ENCODE measurements around the gene MANEAL. TPM values are rescaled to one million over a fixed set of nuclear protein-coding genes. Genes with fewer than 3 reads are reported as not detected.
A peak's percentile ranks its signal among the peaks of the same experiment; 100 is the strongest.

Gene MANEAL
- total RNA-seq, 2 donors from 2014 or later, result 1.8 TPM

DNA sequence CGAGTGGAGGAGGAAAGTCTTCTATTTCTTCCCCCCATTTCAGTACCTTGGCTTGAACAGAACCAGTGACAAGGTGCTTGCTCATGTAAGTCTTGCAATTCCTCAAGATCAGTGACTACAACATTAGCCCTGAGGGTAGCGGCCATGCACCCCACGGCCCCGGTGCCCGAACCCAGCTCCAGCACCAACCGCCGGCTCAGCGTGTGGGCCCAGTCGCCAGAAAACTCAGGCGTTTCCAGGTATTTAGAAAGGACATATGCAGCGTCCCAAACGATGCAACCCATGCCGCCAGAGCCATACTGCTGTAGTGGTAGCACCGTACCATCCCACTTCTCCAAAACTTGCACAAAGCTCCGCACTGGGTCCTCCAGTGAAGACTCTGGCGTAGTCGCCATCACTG is 11.2 kb upstream of the MANEAL start:
- H3K4me3 ChIP-seq, result no peak overlapping the region
- H3K4me1 ChIP-seq (ENCODE audit: control insufficient read depth in 1 of 2, low read depth in 2 of 2), result no peaks in the 10 kb centered on the region
- no peak for ATAC-seq (ENCODE audit: insufficient number of reproducible peaks, low FRiP score, low read depth)
- no peaks in the 10 kb centered on the region for H3K36me3 ChIP-seq
- H3K27ac ChIP-seq, result no peak overlapping the region
- no peaks in the 10 kb centered on the region for H3K27me3 ChIP-seq (replicated peaks; ENCODE audit: insufficient read depth)
- no peaks in the 10 kb centered on the region for H3K9me3 ChIP-seq
- TF ChIP-seq, protein P1, sequence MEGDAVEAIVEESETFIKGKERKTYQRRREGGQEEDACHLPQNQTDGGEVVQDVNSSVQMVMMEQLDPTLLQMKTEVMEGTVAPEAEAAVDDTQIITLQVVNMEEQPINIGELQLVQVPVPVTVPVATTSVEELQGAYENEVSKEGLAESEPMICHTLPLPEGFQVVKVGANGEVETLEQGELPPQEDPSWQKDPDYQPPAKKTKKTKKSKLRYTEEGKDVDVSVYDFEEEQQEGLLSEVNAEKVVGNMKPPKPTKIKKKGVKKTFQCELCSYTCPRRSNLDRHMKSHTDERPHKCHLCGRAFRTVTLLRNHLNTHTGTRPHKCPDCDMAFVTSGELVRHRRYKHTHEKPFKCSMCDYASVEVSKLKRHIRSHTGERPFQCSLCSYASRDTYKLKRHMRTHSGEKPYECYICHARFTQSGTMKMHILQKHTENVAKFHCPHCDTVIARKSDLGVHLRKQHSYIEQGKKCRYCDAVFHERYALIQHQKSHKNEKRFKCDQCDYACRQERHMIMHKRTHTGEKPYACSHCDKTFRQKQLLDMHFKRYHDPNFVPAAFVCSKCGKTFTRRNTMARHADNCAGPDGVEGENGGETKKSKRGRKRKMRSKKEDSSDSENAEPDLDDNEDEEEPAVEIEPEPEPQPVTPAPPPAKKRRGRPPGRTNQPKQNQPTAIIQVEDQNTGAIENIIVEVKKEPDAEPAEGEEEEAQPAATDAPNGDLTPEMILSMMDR (IDR thresholded peaks at IDR 0.05), result no peak
- DNase-seq (ENCODE audit: low spot score), result no peak

DNA sequence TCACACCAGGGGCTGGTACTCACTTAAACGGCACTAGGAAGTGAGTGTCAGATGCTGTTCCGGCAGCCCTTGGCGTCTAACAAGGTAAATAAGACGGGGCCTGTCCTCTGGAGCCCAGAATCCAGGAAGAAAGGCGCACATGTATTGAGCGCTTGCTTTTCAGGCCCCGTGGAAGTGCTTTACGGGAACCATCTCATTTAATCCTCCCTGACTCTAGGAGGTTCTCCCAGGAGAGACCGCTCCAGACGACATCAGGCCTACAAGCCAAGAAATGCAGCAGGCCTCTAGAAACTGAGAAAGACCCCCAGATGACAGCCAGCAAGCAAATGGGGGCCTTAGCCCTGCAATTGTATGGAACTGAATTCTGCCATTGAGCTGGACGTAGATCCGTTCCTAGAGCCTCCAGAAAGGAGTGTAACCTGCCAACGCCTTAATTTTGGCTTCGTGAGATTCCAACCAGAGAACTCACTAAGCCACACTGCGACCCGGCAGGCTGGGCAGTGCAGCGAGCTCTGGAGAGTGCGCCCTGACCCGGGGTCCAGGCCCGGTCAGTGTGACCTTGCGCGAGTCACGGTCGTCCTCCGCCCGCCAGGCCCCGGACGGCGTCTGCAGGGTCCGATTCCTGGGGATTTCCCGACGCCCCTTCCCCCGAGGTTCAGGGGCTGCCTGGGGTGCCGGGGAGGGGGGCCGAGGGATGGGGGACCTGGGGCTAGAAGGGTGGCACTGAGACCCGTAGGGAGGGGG is 532 bp upstream of the MANEAL start:
- H3K27ac ChIP-seq, result no peak overlapping the region
- no peak for ATAC-seq (ENCODE audit: insufficient number of reproducible peaks, low FRiP score, low read depth)
- TF ChIP-seq, protein P1 (IDR thresholded peaks at IDR 0.05), result no peak
- no peaks in the 10 kb centered on the region for H3K9me3 ChIP-seq
- H3K27me3 ChIP-seq (replicated peaks; ENCODE audit: insufficient read depth), result no peaks in the 10 kb centered on the region
- H3K36me3 ChIP-seq, result no peaks in the 10 kb centered on the region
- no peak for DNase-seq (ENCODE audit: low spot score)
- peaks cover 8 to 16% of the 10 kb centered on the region in 2 donors for H3K4me1 ChIP-seq (ENCODE audit: control insufficient read depth in 1 of 2, low read depth in 2 of 2)
- H3K4me3 ChIP-seq, result peak overlapping the region; percentile 78

DNA sequence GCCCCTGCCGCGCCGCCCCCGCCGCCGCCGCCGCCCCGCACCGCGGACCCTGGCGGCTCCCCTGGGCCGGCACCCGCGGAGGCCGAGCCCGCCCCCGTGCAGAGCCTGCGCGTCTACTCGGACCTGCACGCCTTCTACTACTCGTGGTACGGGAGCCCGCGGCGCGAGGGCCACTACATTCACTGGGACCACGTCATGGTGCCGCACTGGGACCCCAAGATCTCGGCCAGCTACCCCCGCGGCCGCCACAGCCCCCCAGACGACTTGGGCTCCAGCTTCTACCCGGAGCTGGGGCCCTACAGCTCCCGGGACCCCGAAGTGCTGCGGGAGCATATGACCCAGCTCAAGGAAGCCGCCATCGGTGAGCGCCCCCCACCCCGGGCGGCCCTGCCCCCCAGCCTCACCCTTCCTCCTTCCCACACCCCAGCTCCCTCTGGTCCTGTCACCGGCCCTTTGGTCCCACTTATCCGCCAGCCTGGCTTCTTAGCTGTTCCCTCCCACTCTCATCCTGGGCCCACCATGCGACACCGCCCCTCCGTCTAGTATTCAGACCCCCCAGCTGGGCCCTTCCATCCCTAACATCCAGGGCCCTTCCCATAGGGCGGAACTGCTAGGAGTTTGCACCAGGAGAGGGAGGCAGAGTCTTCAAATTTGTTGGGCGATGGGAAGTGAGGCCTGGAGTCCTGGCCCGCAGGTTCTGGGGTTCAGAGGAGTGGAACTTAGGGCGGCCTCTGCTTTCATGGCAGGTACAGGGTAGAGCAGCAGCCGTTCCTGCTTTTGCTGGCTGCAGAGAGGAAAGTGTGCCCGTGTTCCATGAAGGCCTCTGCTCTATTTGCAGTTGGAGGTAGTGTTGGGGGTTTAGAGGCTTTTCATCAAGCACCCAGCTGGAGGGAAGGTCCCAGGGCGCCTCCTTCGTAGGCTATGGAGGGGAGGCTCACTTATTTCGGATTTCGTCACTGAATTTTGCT is 1.0 kb downstream of the MANEAL start:
- DNase-seq (ENCODE audit: low spot score), result no peak
- TF ChIP-seq, protein P1 (IDR thresholded peaks at IDR 0.05), result no peak
- H3K9me3 ChIP-seq, result no peaks in the 10 kb centered on the region
- H3K36me3 ChIP-seq, result no peaks in the 10 kb centered on the region
- no peak for ATAC-seq (ENCODE audit: insufficient number of reproducible peaks, low FRiP score, low read depth)
- H3K27me3 ChIP-seq (replicated peaks; ENCODE audit: insufficient read depth), result no peaks in the 10 kb centered on the region
- H3K27ac ChIP-seq, result no peak overlapping the region
- H3K4me1 ChIP-seq (ENCODE audit: control insufficient read depth in 1 of 2, low read depth in 2 of 2), result peaks cover 8 to 16% of the 10 kb centered on the region in 2 donors
- H3K4me3 ChIP-seq, result peak overlapping the region; percentile 78

DNA sequence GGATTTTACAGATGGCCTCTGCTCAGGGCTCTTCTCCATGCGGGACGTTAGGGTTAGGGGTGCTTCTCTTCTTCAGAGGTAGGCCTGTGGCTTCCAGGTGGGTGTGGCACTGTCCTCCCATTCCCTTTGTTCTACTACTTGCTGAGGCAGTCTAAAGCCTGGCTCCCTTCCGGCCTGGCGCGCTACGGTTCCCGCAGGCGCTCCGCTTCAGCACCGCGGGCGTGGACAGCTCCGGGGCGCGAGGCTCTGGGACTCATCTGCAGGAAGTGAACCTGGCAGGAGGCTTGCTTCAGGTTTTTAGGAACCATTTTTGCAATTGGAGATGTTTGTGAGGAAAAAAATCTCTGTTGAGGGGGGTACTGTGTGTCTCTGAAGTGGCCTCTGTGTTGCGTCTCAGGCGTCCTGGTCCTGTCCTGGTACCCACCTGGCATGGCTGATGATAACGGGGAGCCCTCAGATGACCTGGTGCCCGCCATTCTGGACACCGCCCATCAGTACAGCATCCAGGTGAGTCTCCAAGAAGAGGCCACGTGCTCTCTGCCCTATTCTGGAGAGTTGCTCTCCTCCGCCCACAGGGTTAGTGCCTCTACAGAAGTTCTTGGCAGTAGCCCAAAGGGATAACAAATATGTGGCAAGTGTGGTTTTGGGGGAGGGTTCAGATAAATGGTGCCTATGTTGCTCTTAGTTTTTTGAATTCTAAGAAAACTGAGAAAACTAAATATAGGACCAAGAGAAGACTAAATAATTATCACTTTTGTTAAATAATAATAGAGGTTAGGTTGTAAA is 1.9 kb downstream of the MANEAL start:
- ATAC-seq (ENCODE audit: insufficient number of reproducible peaks, low FRiP score, low read depth) (no peak), DNase-seq (ENCODE audit: low spot score) (no peak)
- no peaks in the 10 kb centered on the region for H3K27me3 ChIP-seq (replicated peaks; ENCODE audit: insufficient read depth)
- peak overlapping the region; percentile 78 for H3K4me3 ChIP-seq
- peaks cover 2% of the 10 kb centered on the region for H3K36me3 ChIP-seq
- H3K9me3 ChIP-seq, result no peaks in the 10 kb centered on the region
- H3K27ac ChIP-seq, result no peak overlapping the region
- peaks cover 8 to 16% of the 10 kb centered on the region in 2 donors for H3K4me1 ChIP-seq (ENCODE audit: control insufficient read depth in 1 of 2, low read depth in 2 of 2)
- TF ChIP-seq, protein P1 (IDR thresholded peaks at IDR 0.05), result no peak
